ENCODE measurements around the gene RGCC. TPM values are rescaled to one million over a fixed set of nuclear protein-coding genes. Genes with fewer than 3 reads are reported as not detected.

RGCC gene
- polyA plus RNA-seq, 1 of the 3 experiments (the other 2 are of a cell fraction): 0.05 TPM

- 77% methylated on average over 4 of the region's 4 CpGs for WGBS (ENCODE audit: low lambda C conversion rate)
- Histone ChIP-seq H4K20me1 (ENCODE audit: insufficient read depth) (no peaks in the 10 kb centered on the region), H3K4me3 (ENCODE audit: low read depth in 2 of 2, low read length in 1 of 2) (no peak overlapping the region), H3K9ac (no peak overlapping the region), H3F3A (replicated peaks; ENCODE audit: insufficient read depth) (no peaks in the 10 kb centered on the region), H3K27ac (ENCODE audit: low read depth in 2 of 2, low read length in 1 of 2) (no peak overlapping the region), H2AFZ (ENCODE audit: low read depth) (no peak overlapping the region), H3K79me2 (ENCODE audit: insufficient read depth) (no peaks in the 10 kb centered on the region), H3K36me3 (replicated peaks in 1 of 2; ENCODE audit: control insufficient read depth in 1 of 2, insufficient read depth in 2 of 2, low read length in 1 of 2) (no peaks in the 10 kb centered on the region), H3K9me3 (no peaks in the 10 kb centered on the region), H3K4me2 (peak overlapping the region; percentile 7; the same call in 1 of the 2 replicates), H3K9me2 (no peaks in the 10 kb centered on the region), H3K27me3 (ENCODE audit: insufficient read depth) (no peaks in the 10 kb centered on the region; the same call in 1 of the 2 replicates), H3K4me1 (ENCODE audit: control insufficient read depth in 1 of 2, insufficient read depth in 2 of 2, low read depth in 1 of 2, low read length in 1 of 2) (no peaks in the 10 kb centered on the region)
- no peak for DNase-seq
- ChIA-PET CTCF (no interaction called here), POLR2A (no interaction called here)
- TF ChIP-seq USF2 (IDR thresholded peaks at IDR 0.05; ENCODE audit: borderline replicate concordance, low read depth, low read length) (no peak), TCF12 (IDR thresholded peaks at IDR 0.05) (0 out of 2 replicates have a peak, but pooled peaks have one; percentile 13), EZH2phosphoT487 (IDR thresholded peaks at IDR 0.05; ENCODE audit: borderline replicate concordance, low read depth) (no peak), NRF1 (IDR thresholded peaks at IDR 0.05; ENCODE audit: low read depth, low read length) (no peak), REST (IDR thresholded peaks at IDR 0.05; ENCODE audit: low read depth, low read length) (no peak), FOSL2 (IDR thresholded peaks at IDR 0.05; ENCODE audit: borderline replicate concordance, low read depth) (peak; percentile 28; the same call in 1 of the 2 replicates), RFX5 (IDR thresholded peaks at IDR 0.05; ENCODE audit: low read length) (no peak)
- TF ChIP-seq, protein P1, sequence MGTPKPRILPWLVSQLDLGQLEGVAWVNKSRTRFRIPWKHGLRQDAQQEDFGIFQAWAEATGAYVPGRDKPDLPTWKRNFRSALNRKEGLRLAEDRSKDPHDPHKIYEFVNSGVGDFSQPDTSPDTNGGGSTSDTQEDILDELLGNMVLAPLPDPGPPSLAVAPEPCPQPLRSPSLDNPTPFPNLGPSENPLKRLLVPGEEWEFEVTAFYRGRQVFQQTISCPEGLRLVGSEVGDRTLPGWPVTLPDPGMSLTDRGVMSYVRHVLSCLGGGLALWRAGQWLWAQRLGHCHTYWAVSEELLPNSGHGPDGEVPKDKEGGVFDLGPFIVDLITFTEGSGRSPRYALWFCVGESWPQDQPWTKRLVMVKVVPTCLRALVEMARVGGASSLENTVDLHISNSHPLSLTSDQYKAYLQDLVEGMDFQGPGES (IDR thresholded peaks at IDR 0.05; ENCODE audit: low read depth, low read length): no peak
- TF ChIP-seq, protein P2, sequence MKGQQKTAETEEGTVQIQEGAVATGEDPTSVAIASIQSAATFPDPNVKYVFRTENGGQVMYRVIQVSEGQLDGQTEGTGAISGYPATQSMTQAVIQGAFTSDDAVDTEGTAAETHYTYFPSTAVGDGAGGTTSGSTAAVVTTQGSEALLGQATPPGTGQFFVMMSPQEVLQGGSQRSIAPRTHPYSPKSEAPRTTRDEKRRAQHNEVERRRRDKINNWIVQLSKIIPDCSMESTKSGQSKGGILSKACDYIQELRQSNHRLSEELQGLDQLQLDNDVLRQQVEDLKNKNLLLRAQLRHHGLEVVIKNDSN (IDR thresholded peaks at IDR 0.05; ENCODE audit: borderline replicate concordance, low read depth): no peak
Measured at GRCh38 chr13:41465241-41465847, 8.0 kb downstream of the RGCC start.
